A673 (cell line): ENCODE measurements around the gene S100A5.

Experiments
- EZH2 ChIP-seq: fragments of 200-600 bp; sonication (generic); IDR thresholded peaks from 2 replicates; pipeline ENCODE4 v1.6.1; 2017; ENCODE audit warnings: borderline replicate concordance, low read depth, mild to moderate bottlenecking, mixed read lengths, antibody characterized with exemption, low read length; ENCODE audit not compliant: poor library complexity, severe bottlenecking
- TF ChIP-seq, protein P1 (sequence below): fragments of 300-800, 200-600 bp; sonication (generic); conservative IDR thresholded peaks from 2 replicates; pipeline ENCODE4 v1.5.1; 2017; ENCODE audit warnings: low read depth, mild to moderate bottlenecking, antibody characterized with exemption, low read length, moderate library complexity, mixed read lengths

GRCh38 chr1:153560241-153560640 lies 19.5 kb upstream of the S100A5 start:
- TF ChIP-seq, protein P1, sequence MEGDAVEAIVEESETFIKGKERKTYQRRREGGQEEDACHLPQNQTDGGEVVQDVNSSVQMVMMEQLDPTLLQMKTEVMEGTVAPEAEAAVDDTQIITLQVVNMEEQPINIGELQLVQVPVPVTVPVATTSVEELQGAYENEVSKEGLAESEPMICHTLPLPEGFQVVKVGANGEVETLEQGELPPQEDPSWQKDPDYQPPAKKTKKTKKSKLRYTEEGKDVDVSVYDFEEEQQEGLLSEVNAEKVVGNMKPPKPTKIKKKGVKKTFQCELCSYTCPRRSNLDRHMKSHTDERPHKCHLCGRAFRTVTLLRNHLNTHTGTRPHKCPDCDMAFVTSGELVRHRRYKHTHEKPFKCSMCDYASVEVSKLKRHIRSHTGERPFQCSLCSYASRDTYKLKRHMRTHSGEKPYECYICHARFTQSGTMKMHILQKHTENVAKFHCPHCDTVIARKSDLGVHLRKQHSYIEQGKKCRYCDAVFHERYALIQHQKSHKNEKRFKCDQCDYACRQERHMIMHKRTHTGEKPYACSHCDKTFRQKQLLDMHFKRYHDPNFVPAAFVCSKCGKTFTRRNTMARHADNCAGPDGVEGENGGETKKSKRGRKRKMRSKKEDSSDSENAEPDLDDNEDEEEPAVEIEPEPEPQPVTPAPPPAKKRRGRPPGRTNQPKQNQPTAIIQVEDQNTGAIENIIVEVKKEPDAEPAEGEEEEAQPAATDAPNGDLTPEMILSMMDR = no peak
- TF ChIP-seq EZH2 = no peak
